Amniotic epithelial cell (primary cell): ENCODE data around the gene FAF2.
"Not testable (repeated sequence)": the region's sequence is repeated elsewhere in the genome, so short reads cannot be mapped to it uniquely, and the experiment has no call there.

Source experiments
- DNase-seq: peaks from one replicate; pipeline ENCODE4 v3.0.0-alpha.2; 2010; ENCODE audit warnings: low read depth

Gene FAF2

DNA sequence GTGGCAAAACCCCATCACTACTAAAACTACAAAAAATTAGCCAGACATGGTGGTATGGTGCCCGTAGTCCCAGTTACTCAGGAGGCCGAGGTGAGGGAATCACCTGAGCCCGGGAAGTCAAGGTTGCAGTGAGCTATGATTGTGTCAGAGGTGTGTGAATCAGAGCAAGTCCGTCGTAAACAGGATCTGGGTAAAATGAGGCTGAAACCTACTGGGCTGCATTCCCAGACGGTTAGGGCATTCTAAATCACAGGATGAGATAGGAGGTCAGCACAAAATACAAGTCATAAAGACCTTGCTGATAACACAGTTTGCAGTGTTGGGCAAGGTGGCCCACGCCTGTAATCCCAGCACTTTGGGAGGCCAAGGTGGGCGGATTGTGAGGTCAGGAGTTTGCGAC is 29.9 kb upstream of the FAF2 start:
- DNase-seq, result peak; percentile 91

DNA sequence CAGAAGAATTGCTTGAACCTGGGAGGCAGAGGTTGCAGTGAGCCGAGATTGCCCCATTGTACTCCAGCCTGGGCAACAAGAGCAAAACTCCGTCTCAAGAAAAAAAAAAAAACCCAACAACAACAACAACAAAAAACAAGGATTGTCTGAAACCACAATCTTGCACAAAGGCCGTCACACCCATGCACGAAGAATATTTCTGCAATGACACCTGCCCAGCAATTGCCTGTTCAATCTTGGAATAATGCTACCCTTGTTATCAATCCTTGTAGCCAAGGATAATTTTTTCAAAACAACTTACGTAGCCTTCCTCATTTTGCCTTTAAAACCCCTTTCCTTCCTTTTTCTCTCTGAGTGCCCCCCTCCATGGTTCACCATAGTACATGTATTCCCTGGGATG is 28.1 kb upstream of the FAF2 start:
- DNase-seq, result no peak

GRCh38 chr5:176420972-176421544 is 27.1 kb upstream of the FAF2 start:
- DNase-seq, result no peak

DNA sequence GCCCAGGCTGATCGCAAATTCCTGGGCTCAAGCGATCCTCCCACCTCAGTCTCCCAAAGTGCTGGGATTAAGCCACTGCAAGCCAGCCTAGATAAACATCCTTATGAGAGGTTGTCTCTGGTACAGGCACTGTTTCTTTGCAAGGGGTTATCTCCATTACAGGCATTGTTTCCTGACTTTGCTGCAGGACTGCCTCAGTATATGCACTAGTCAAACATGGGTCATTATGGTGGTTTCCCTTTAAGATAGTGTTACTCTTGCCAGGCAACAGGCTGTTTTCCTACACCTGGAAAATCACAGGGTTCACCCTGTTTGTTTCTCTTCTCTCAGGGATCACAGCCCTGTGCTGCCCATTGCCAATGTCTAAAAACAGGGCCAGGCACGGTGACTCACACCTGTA is 24.0 kb upstream of the FAF2 start:
- DNase-seq, result no peak

DNA sequence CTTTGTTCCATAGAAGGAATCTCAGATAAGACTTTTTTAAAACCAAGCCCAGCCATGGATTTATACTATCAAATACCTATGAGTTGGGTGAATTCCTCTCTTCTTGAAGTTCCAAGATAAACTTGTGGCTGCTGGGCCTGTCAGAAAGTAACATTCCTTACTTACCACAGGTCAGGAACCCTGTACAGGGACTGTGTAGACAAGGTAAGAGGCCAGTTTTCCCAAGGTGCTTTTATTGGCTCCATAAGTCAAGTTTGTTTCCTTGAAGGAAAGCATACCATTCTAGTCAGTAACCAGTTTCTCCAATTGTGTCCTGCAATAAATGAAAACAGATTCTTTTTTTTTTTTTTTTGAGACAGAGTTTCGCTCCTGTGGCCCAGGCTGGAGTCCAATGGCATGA is 23.0 kb upstream of the FAF2 start:
- no peak for DNase-seq

GRCh38 chr5:176425791-176426190 is 22.4 kb upstream of the FAF2 start:
- no peak for DNase-seq

DNA sequence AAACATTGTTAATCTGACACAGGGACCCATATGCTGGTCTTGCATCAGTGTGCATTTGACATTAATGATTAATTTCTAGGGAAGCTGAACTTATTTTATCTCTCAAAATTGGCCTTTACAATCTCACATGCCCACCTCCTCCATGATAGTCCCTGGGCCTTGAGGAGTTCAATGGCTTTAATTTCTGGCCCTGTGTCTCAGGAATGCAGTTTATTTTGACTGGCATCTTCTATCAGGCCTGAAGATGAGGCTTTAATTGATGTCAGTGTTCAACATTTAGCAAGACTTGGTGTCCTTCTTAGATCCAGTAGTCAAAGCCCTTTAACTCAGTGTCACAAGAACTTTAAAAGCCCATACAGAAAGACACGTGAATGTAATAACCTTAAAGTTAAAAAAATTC is 21.3 kb upstream of the FAF2 start:
- no peak for DNase-seq

DNA sequence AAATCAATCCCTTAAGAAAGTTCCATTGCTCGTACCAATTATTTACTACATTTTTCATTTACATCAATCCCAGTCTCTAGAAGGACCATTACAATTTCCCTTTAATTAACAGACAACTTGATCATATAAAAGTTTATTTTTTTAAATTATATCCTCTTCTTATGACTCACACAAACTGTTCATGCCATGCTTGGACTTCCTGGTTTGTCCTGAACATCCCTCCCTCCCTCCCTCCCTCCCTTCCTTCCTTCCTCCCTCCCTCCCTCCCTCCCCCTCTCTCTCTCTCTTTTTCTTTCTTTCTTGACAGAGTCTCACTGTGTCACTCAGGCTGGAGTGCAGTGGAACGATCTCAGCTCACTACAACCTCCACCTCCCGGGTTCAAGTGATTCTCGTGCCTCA is 20.2 kb upstream of the FAF2 start:
- DNase-seq, result no peak

GRCh38 chr5:176429972-176430371 is 18.2 kb upstream of the FAF2 start:
- DNase-seq, result no peak

GRCh38 chr5:176432707-176433106 is 15.5 kb upstream of the FAF2 start:
- no peak for DNase-seq

GRCh38 chr5:176436656-176437055 is 11.5 kb upstream of the FAF2 start:
- peak; percentile 49 for DNase-seq

- DNase-seq, result peak; percentile 89
Measured at GRCh38 chr5:176438959-176439757, 9.0 kb upstream of the FAF2 start.

- DNase-seq, result no peak
Measured at GRCh38 chr5:176440927-176441706, 7.1 kb upstream of the FAF2 start.

GRCh38 chr5:176441921-176442323 is 6.3 kb upstream of the FAF2 start:
- no peak for DNase-seq

GRCh38 chr5:176442911-176443310 is 5.3 kb upstream of the FAF2 start:
- not testable (repeated sequence) for DNase-seq

- DNase-seq, result no peak
Measured at GRCh38 chr5:176444742-176445141, 3.4 kb upstream of the FAF2 start.

GRCh38 chr5:176446028-176446665 is 2.0 kb upstream of the FAF2 start:
- no peak for DNase-seq

- no peak for DNase-seq
Measured at GRCh38 chr5:176446884-176447590, 1.1 kb upstream of the FAF2 start.

GRCh38 chr5:176447591-176447977 is 601 bp upstream of the FAF2 start:
- no peak for DNase-seq

- DNase-seq, result no peak
Measured at GRCh38 chr5:176450077-176450476, 1.9 kb downstream of the FAF2 start.

DNA sequence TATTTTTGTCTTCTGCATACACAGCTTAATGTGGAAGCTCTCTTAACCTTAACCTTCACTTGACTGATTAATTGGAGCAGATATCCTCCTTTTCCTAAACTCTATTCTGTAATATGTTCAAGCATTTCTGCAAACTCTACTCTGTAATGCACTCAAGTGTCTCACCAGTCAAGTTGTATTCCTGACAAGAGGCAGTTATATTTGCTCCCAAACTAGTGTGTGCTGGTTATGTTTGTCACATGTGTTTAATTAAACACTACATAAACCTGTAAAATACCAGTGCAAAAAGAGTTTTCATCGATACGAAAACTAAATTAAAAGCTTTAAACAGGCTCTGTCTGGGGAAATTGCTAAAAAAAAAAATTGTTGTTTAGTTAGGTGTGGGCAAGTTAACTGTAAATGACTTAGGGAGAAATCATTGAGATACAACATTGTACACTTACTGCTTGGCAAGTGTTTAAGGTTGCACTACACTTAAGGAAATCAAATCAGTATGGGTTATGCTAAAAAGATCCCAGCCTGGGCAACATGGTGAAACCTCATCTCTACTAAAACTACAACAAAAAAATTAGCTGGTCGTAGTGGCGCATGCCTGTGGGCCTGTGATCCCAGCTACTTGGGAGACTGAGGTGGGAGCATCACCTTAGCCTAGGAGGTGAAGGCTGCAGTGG is 6.7 kb downstream of the FAF2 start:
- DNase-seq, result no peak
